Measurements from ENCODE around the gene CBY1. TPM values are rescaled to one million over a fixed set of nuclear protein-coding genes. Genes with fewer than 3 reads are reported as not detected.
A peak's percentile ranks its signal among the peaks of the same experiment; 100 is the strongest.

The CBY1 gene
- total and polyA plus RNA-seq, 10 donors, result 20.2 to 37.2 (median 25.1) TPM

GRCh38 chr22:38719196-38719595, 62.8 kb downstream of the CBY1 start:
- intact Hi-C loops (cut with DNase I; ENCODE audit: low total_unique reads), result no loop called here
- peaks cover 5 to 94% (median 78%) of the 10 kb centered on the region in 6 donors for H3K36me3 ChIP-seq
- H3K9me3 ChIP-seq, result no peaks in the 10 kb centered on the region
- 81 to 94% (median 92%) methylated on average over 5 to 6 of the region's 6 CpGs for WGBS, 5 donors
- no peak for DNase-seq
- no peaks in the 10 kb centered on the region for H3K27me3 ChIP-seq (replicated peaks in 1 of 7)
- peak overlapping the region in 3 of 8 donors; percentile 39 to 80 (median 76) for H3K27ac ChIP-seq
- H3K4me3 ChIP-seq, result no peak overlapping the region
- TF ChIP-seq CTCF (IDR thresholded peaks at IDR 0.05 in 8 of 11, conservative IDR thresholded peaks at IDR 0.05 in 3 of 11) (no peak), POLR2A (IDR thresholded peaks at IDR 0.05) (no peak), POLR2AphosphoS5 (IDR thresholded peaks at IDR 0.05) (no peak)
- H3K4me1 ChIP-seq, result peaks cover 18 to 51% (median 34%) of the 10 kb centered on the region in 6 donors

GRCh38 chr22:38720350-38720749, 63.9 kb downstream of the CBY1 start:
- H3K36me3 ChIP-seq, result peaks cover 8 to 100% (median 88%) of the 10 kb centered on the region in 6 donors
- no peak for TF ChIP-seq POLR2A (IDR thresholded peaks at IDR 0.05)
- no peak for TF ChIP-seq POLR2AphosphoS5 (IDR thresholded peaks at IDR 0.05)
- TF ChIP-seq CTCF (IDR thresholded peaks at IDR 0.05 in 8 of 11, conservative IDR thresholded peaks at IDR 0.05 in 3 of 11), result no peak
- intact Hi-C loops (cut with DNase I; ENCODE audit: low total_unique reads), result no loop called here
- H3K27ac ChIP-seq, result no peak overlapping the region
- peaks cover 7 to 39% (median 23%) of the 10 kb centered on the region in 6 donors for H3K4me1 ChIP-seq
- WGBS, 5 donors, result 72 to 93% (median 89%) methylated on average over 3 of the region's 3 CpGs
- no peaks in the 10 kb centered on the region for H3K27me3 ChIP-seq (replicated peaks in 1 of 7)
- DNase-seq, result no peak
- H3K4me3 ChIP-seq, result no peak overlapping the region
- no peaks in the 10 kb centered on the region for H3K9me3 ChIP-seq

- peaks cover 0 to 27% (median 16%) of the 10 kb centered on the region in 6 donors for H3K4me1 ChIP-seq
- TF ChIP-seq POLR2A (IDR thresholded peaks at IDR 0.05), result no peak
- no peak for TF ChIP-seq POLR2AphosphoS5 (IDR thresholded peaks at IDR 0.05)
- TF ChIP-seq CTCF (IDR thresholded peaks at IDR 0.05 in 8 of 11, conservative IDR thresholded peaks at IDR 0.05 in 3 of 11), result no peak
- H3K4me3 ChIP-seq, result no peak overlapping the region
- no peak overlapping the region for H3K27ac ChIP-seq
- 93 to 95% (median 93%) methylated on average over 7 of the region's 7 CpGs for whole genome bisulfite sequencing, 5 donors
- no peaks in the 10 kb centered on the region for H3K27me3 ChIP-seq (replicated peaks in 1 of 7)
- intact Hi-C loops (cut with DNase I; ENCODE audit: low total_unique reads), result no loop called here
- H3K36me3 ChIP-seq, result peaks cover 8 to 100% (median 91%) of the 10 kb centered on the region in 6 donors
- no peaks in the 10 kb centered on the region for H3K9me3 ChIP-seq
- no peak for DNase-seq
Measured at GRCh38 chr22:38721551-38721950, 65.1 kb downstream of the CBY1 start.

Other genes starting within 250 kb of the CBY1 start
- gene KCNJ4, start 201.4 kb upstream of the CBY1 start, total RNA-seq, result not detected
- gene KCNJ4, start 201.4 kb upstream of the CBY1 start, polyA plus RNA-seq, result not detected
- 1 to 10 TPM; 1.5 to 4.9 (median 3.1) TPM for gene KDELR3, start 188.5 kb upstream of the CBY1 start, total RNA-seq
- 1 to 10 TPM in 2 of 3 donors, under 1 TPM in 1; 1.00 to 3.1 (median 1.2) TPM for gene KDELR3, start 188.5 kb upstream of the CBY1 start, polyA plus RNA-seq
- gene DDX17, start 150.3 kb upstream of the CBY1 start, total RNA-seq, result 100 to 1,000 TPM; 579 to 818 (median 658) TPM
- gene DDX17, start 150.3 kb upstream of the CBY1 start, polyA plus RNA-seq, result 100 to 1,000 TPM; 150 to 224 (median 204) TPM
- 1 to 10 TPM in 3 of 7 donors, under 1 TPM in 1, not detected in 3; 0.80 to 2.7 (median 2.0) TPM for gene DMC1, start 86.5 kb upstream of the CBY1 start, total RNA-seq
- gene DMC1, start 86.5 kb upstream of the CBY1 start, polyA plus RNA-seq, result under 1 TPM; 0.15 to 0.58 (median 0.16) TPM
- 1 to 10 TPM in 1 of 7 donors, under 1 TPM in 5, not detected in 1; 0.06 to 3.0 (median 0.49) TPM for gene FAM227A, start 246 bp upstream of the CBY1 start, total RNA-seq
- under 1 TPM; 0.02 to 0.26 (median 0.07) TPM for gene FAM227A, start 246 bp upstream of the CBY1 start, polyA plus RNA-seq
- gene TOMM22, start 25.3 kb downstream of the CBY1 start, total RNA-seq, result 10 to 100 TPM; 28.6 to 59.9 (median 50.6) TPM
- 10 to 100 TPM; 24.3 to 44.3 (median 41.3) TPM for gene TOMM22, start 25.3 kb downstream of the CBY1 start, polyA plus RNA-seq
- 10 to 100 TPM; 28.5 to 54.2 (median 36.4) TPM for gene JOSD1, start 44.3 kb downstream of the CBY1 start, total RNA-seq
- gene JOSD1, start 44.3 kb downstream of the CBY1 start, polyA plus RNA-seq, result 10 to 100 TPM; 10.1 to 16.3 (median 13.8) TPM
- 100 to 1,000 TPM in 2 of 7 donors, 10 to 100 TPM in 5; 76.3 to 134 (median 98.8) TPM for gene GTPBP1, start 49.3 kb downstream of the CBY1 start, total RNA-seq
- gene GTPBP1, start 49.3 kb downstream of the CBY1 start, polyA plus RNA-seq, result 10 to 100 TPM in 1 of 3 donors, 1 to 10 TPM in 2; 9.7 to 31.9 (median 9.9) TPM
- gene SUN2, start 99.4 kb downstream of the CBY1 start, total RNA-seq, result 100 to 1,000 TPM; 204 to 455 (median 220) TPM
- 10 to 100 TPM; 35.4 to 86.5 (median 38.9) TPM for gene SUN2, start 99.4 kb downstream of the CBY1 start, polyA plus RNA-seq
- gene DNAL4, start 137.5 kb downstream of the CBY1 start, total RNA-seq, result 10 to 100 TPM; 10.4 to 17.6 (median 13.9) TPM
- 10 to 100 TPM in 2 of 3 donors, 1 to 10 TPM in 1; 8.6 to 16.2 (median 10.6) TPM for gene DNAL4, start 137.5 kb downstream of the CBY1 start, polyA plus RNA-seq
- 10 to 100 TPM in 1 of 7 donors, 1 to 10 TPM in 6; 3.8 to 11.5 (median 5.0) TPM for gene NPTXR, start 187.4 kb downstream of the CBY1 start, total RNA-seq
- 1 to 10 TPM in 1 of 3 donors, under 1 TPM in 2; 0.24 to 1.2 (median 0.53) TPM for gene NPTXR, start 187.4 kb downstream of the CBY1 start, polyA plus RNA-seq
- gene CBX6, start 215.6 kb downstream of the CBY1 start, total RNA-seq, result 10 to 100 TPM; 35.8 to 72.2 (median 49.2) TPM
- 10 to 100 TPM; 10.2 to 26.3 (median 11.3) TPM for gene CBX6, start 215.6 kb downstream of the CBY1 start, polyA plus RNA-seq